GM12878 (cell line): ENCODE measurements around the gene NXN. TPM values are rescaled to one million over a fixed set of nuclear protein-coding genes. Genes with fewer than 3 reads are reported as not detected.

Experiments used
- ATAC-seq: fragments of 200-7000 bp; cut with Tn5 transposase; 3 replicates; pipeline ENCODE4 v1.9.1; 2020; ENCODE audit warnings: mild to moderate bottlenecking, moderate library complexity
- BruUV-seq: library from RNA; stranded (reverse); fragments of 400-500 nt; replicated peaks from 2 replicates; lab custom pipeline; 2021; lab: Mats Ljungman, UMichigan
- CTCF ChIA-PET: fragments of 300-600 bp; sonication (Branson Sonifier 250); formaldehyde crosslinking; extraction: SDS; loops from one replicate; lab custom pipeline; 2021; ENCODE audit warnings: inconsistent platforms; lab: Yijun Ruan, JAX
- POLR2A ChIA-PET: fragments of 350-600 bp; formaldehyde crosslinking; extraction: SDS; loops from one replicate; lab custom pipeline; 2021; ENCODE audit warnings: inconsistent platforms; lab: Charles Lee
- RAD21 ChIA-PET: fragments of 300-600 bp; sonication (Branson Sonifier 250); formaldehyde crosslinking; loops from one replicate; lab custom pipeline; 2023; ENCODE audit warnings: antibody characterized with exemption; ENCODE audit not compliant: unreplicated experiment; lab: Charles Lee
- SMC1A ChIA-PET: fragments of 300-600 bp; sonication (Branson Sonifier 250); formaldehyde crosslinking; loops from one replicate; lab custom pipeline; 2023; ENCODE audit not compliant: unreplicated experiment, uncharacterized antibody; lab: Charles Lee
- DNase-seq: peaks from one replicate; pipeline ENCODE4 v3.0.0-alpha.2; 2011; ENCODE audit warnings: low read depth, low spot score
- FAIRE-seq: peaks from 3 replicates; lab custom pipeline; 2011; peaks lifted over from hg19 to GRCh38; lab: Jason Lieb, UNC
- H2AFZ ChIP-seq: 2 replicates; pipeline ENCODE4 v1.6.0; 2011; ENCODE audit warnings: low read depth, low read length, control low read depth; ENCODE audit not compliant: control insufficient read depth
- H3K27ac ChIP-seq: 2 replicates; pipeline ENCODE4 v1.5.1; 2011; ENCODE audit warnings: control low read depth; ENCODE audit not compliant: control insufficient read depth, insufficient read depth
- H3K27me3 ChIP-seq, 2 experiments: replicated peaks in 1 of 2; 2 replicates each; pipeline versions ENCODE4 v1.6.0 to v1.6.1; 2011; ENCODE audit warnings: low read length in 1 of 2; ENCODE audit not compliant: control insufficient read depth in 2 of 2, insufficient read depth in 2 of 2
- H3K36me3 ChIP-seq, 2 experiments: 2 replicates each; pipeline ENCODE4 v1.5.1; 2011; ENCODE audit warnings: low read length in 1 of 2; ENCODE audit not compliant: control insufficient read depth in 2 of 2, insufficient read depth in 2 of 2
- H3K4me1 ChIP-seq: 2 replicates; pipeline ENCODE4 v1.6.1; 2011; ENCODE audit warnings: mild to moderate bottlenecking, low read length, moderate library complexity, mixed read lengths; ENCODE audit not compliant: control insufficient read depth, insufficient read depth
- H3K4me2 ChIP-seq: 2 replicates; pipeline ENCODE4 v1.6.0; 2011; ENCODE audit warnings: control low read depth; ENCODE audit not compliant: control insufficient read depth, insufficient read depth
- H3K4me3 ChIP-seq: fragments of 200-600 bp; sonication (generic); 2 replicates; pipeline ENCODE4 v1.5.1; 2016
- H3K79me2 ChIP-seq: 2 replicates; pipeline ENCODE4 v1.6.0; 2011; ENCODE audit warnings: low read length; ENCODE audit not compliant: control insufficient read depth, insufficient read depth
- H3K9ac ChIP-seq: 2 replicates; pipeline ENCODE4 v1.8.0; 2011; ENCODE audit warnings: low read length, control low read depth, mixed read lengths; ENCODE audit not compliant: control insufficient read depth, insufficient read depth
- H3K9me3 ChIP-seq: replicated peaks from 3 replicates; pipeline ENCODE4 v1.5.1; 2011; ENCODE audit warnings: mild to moderate bottlenecking, low read length; ENCODE audit not compliant: control insufficient read depth, insufficient read depth
- H4K20me1 ChIP-seq: 2 replicates; pipeline ENCODE4 v1.6.0; 2011; ENCODE audit not compliant: control insufficient read depth, insufficient read depth
- ASH2L ChIP-seq: fragments of 300-600, 200-600 bp; sonication (generic); IDR thresholded peaks from 2 replicates; pipeline ENCODE4 v1.6.1; 2017; ENCODE audit warnings: low read depth, mild to moderate bottlenecking, borderline replicate concordance
- BCL3 ChIP-seq: IDR thresholded peaks from 2 replicates; pipeline ENCODE4 v1.6.1; 2011; ENCODE audit warnings: borderline replicate concordance, low read depth, mild to moderate bottlenecking, moderate library complexity, low read length; ENCODE audit not compliant: insufficient read depth, poor library complexity, severe bottlenecking
- BCLAF1 ChIP-seq: fragments of 450-650 bp; IDR thresholded peaks from 2 replicates; pipeline ENCODE4 v1.6.1; 2017; ENCODE audit warnings: antibody characterized with exemption, mild to moderate bottlenecking, moderate library complexity
- GATAD2B ChIP-seq: fragments of 450-650 bp; conservative IDR thresholded peaks from 2 replicates; pipeline ENCODE4 v1.6.1; 2017; ENCODE audit warnings: low read depth, mild to moderate bottlenecking, moderate library complexity
- HDAC6 ChIP-seq: fragments of 200-600 bp; sonication (generic); IDR thresholded peaks from one replicate; pipeline ENCODE4 v1.8.0; 2017; ENCODE audit warnings: antibody characterized with exemption; ENCODE audit not compliant: unreplicated experiment
- MEF2B ChIP-seq: fragments of 450-650 bp; IDR thresholded peaks from 2 replicates; pipeline ENCODE4 v1.6.1; 2018; ENCODE audit warnings: mild to moderate bottlenecking, moderate library complexity; ENCODE audit not compliant: partially characterized antibody, poor library complexity, severe bottlenecking
- MYC ChIP-seq: IDR thresholded peaks from 2 replicates; pipeline ENCODE4 v1.6.1; 2011; ENCODE audit warnings: mild to moderate bottlenecking, low read length, moderate library complexity, inconsistent platforms; ENCODE audit not compliant: insufficient read depth, insufficient replicate concordance, insufficient read length, severe bottlenecking
- NKRF ChIP-seq: fragments of 450-650 bp; conservative IDR thresholded peaks from 2 replicates; pipeline ENCODE4 v1.6.1; 2017; ENCODE audit warnings: mild to moderate bottlenecking, moderate library complexity
- POLR2A ChIP-seq: IDR thresholded peaks from 2 replicates; pipeline ENCODE4 v1.6.1; 2011; ENCODE audit warnings: low read depth, mild to moderate bottlenecking, low read length
- RAD21 ChIP-seq: IDR thresholded peaks from 2 replicates; pipeline ENCODE4 v1.6.1; 2011; ENCODE audit warnings: mild to moderate bottlenecking, low read depth, low read length, moderate library complexity; ENCODE audit not compliant: insufficient read depth
- REST ChIP-seq: IDR thresholded peaks from 2 replicates; pipeline ENCODE4 v1.6.1; 2012; ENCODE audit warnings: mild to moderate bottlenecking, low read depth, low read length
- SREBF1 ChIP-seq: IDR thresholded peaks from 2 replicates; pipeline ENCODE4 v1.6.1; 2012; ENCODE audit warnings: mild to moderate bottlenecking, low read length
- STAT1 ChIP-seq: fragments of 450-650 bp; conservative IDR thresholded peaks from 2 replicates; pipeline ENCODE4 v1.6.1; 2014; ENCODE audit warnings: antibody characterized with exemption, mild to moderate bottlenecking
- WGBS: methylation state at CpG from one replicate; pipeline ENCODE4 v1.1.6; 2016; ENCODE audit warnings: low lambda C conversion rate; ENCODE audit not compliant: insufficient replicate concordance, insufficient coverage; ENCODE audit errors: missing lambda C conversion rate; 5-methylcytosine and 5-hydroxymethylcytosine counted together
- in situ Hi-C: fragments of 300-500 bp; cut with MboI; formaldehyde crosslinking; loops from 9 replicates; pipeline ENCODE4 v1.14.3; 2018; ENCODE audit warnings: mixed read lengths
- intact Hi-C: fragments of 100-400 bp; cut with micrococcal nuclease; formaldehyde crosslinking; loops from one replicate; pipeline ENCODE4 v1.14.2; 2022; ENCODE audit not compliant: unreplicated experiment
- polyA plus RNA-seq, 11 experiments: library from polyadenylated mRNA; depleted of rRNA in 4 of 11; unstranded in 6 of 11; stranded (reverse) in 5 of 11; fragments of >200 nt; fragmentation: Nextera tagmentation in 4 of 11; fragmentation: Illumina TruSeq in 1 of 11; extraction: Ambion mirVana in 4 of 11; extraction: Trizol in 1 of 11; gene quantifications; 1 replicate in 1 of 11; 2 replicates in 10 of 11; pipeline versions ENCODE4 v1.2.1 to v1.2.3, GENCODE V29; 2011 to 2016; ENCODE audit warnings: inconsistent platforms in 2 of 11, missing spikeins in 2 of 11, low read depth in 1 of 11
- total RNA-seq, 4 experiments: library from RNA; depleted of rRNA in 3 of 4; stranded (reverse); fragments of >200 nt in 3 of 4; fragmentation: Illumina TruSeq in 1 of 4; extraction: Trizol in 1 of 4; gene quantifications; 2 replicates each; pipeline versions ENCODE4 v1.2.1 to v1.2.3, GENCODE V29; 2013 to 2021

The NXN gene
- total and polyA plus RNA-seq, 10 of the 15 experiments (the other 5 are each of a cell fraction or from before 2014, with no cell fraction given) = 0.04 to 1.2 (median 0.30) TPM

- Histone ChIP-seq H3K27ac (no peak overlapping the region), H3K4me3 (no peak overlapping the region), H3K9me3 (no peaks in the 10 kb centered on the region), H3K27me3 (peaks cover 0 to 3% of the 10 kb centered on the region in 2 experiments; a peak in 1 of 4 replicates), H3K79me2 (no peaks in the 10 kb centered on the region), H3K4me1 (no peaks in the 10 kb centered on the region), H3K36me3 (no peaks in the 10 kb centered on the region), H3K9ac (no peak overlapping the region), H4K20me1 (no peaks in the 10 kb centered on the region), H2AFZ (no peak overlapping the region), H3K4me2 (no peak overlapping the region)
- RAD21 ChIA-PET = interaction anchor here (0.7 kb wide), 1 partner anchor 124 kb away, joined by 4 read pairs; no protein-coding TSS in a partner anchor
- 42% methylated on average over 6 of the region's 7 CpGs for WGBS
- CTCF ChIA-PET = interaction anchor here (1.5 kb wide), 1 partner anchor 13 kb away, joined by 7 read pairs; no protein-coding TSS in a partner anchor
- SMC1A ChIA-PET = no interaction called here
- DNase-seq = no peak
- no TSS peak for BruUV-seq
- POLR2A ChIA-PET = no interaction called here
- ATAC-seq = no peak
- FAIRE-seq = no peak
- intact Hi-C loops = no loop called here
- in situ Hi-C loops = no loop called here
- TF ChIP-seq NKRF (no peak), STAT1 (no peak), ASH2L (no peak), RAD21 (no peak), SREBF1 (no peak), BCL3 (no peak), MYC (no peak), HDAC6 (no peak), POLR2A (no peak), BCLAF1 (no peak), REST (no peak), MEF2B (no peak), GATAD2B (no peak)
These were observed 123.4 kb downstream of the NXN start for GRCh38 chr17:856149-856548.
